NCI-H2171 (cell line): ENCODE data around the gene RAI1.
A peak's percentile ranks its signal among the peaks of the same experiment; 100 is the strongest.

ENCODE experiments used
- DNase-seq: peaks from one replicate; lab custom pipeline; 2025; lab: John Stamatoyannopoulos, UW

RAI1 gene

GRCh38 chr17:17700251-17700969, 19.2 kb downstream of the RAI1 start:
- DNase-seq, result no peak

GRCh38 chr17:17701112-17701511, 19.9 kb downstream of the RAI1 start:
- DNase-seq, result no peak

GRCh38 chr17:17701658-17702057, 20.4 kb downstream of the RAI1 start:
- no peak for DNase-seq

- peak; percentile 18 for DNase-seq
Observed at GRCh38 chr17:17702449-17703139, 21.3 kb downstream of the RAI1 start.

- DNase-seq, result no peak
Observed at GRCh38 chr17:17703140-17703919, 22.1 kb downstream of the RAI1 start.

GRCh38 chr17:17704931-17705330, 23.7 kb downstream of the RAI1 start:
- no peak for DNase-seq

GRCh38 chr17:17706140-17707060, 25.1 kb downstream of the RAI1 start:
- no peak for DNase-seq

GRCh38 chr17:17708295-17708694, 27.0 kb downstream of the RAI1 start:
- no peak for DNase-seq

- DNase-seq, result no peak
Observed at GRCh38 chr17:17708816-17709215, 27.6 kb downstream of the RAI1 start.

GRCh38 chr17:17709815-17710321, 28.6 kb downstream of the RAI1 start:
- no peak for DNase-seq

- no peak for DNase-seq
Observed at GRCh38 chr17:17710355-17710727, 29.1 kb downstream of the RAI1 start.

GRCh38 chr17:17710728-17711541, 29.7 kb downstream of the RAI1 start:
- DNase-seq, result no peak

GRCh38 chr17:17711641-17712162, 30.4 kb downstream of the RAI1 start:
- no peak for DNase-seq

GRCh38 chr17:17712268-17712924, 31.1 kb downstream of the RAI1 start:
- DNase-seq, result no peak

- no peak for DNase-seq
Observed at GRCh38 chr17:17713839-17714238, 32.6 kb downstream of the RAI1 start.

GRCh38 chr17:17714261-17714866, 33.1 kb downstream of the RAI1 start:
- DNase-seq, result no peak

GRCh38 chr17:17714879-17715278, 33.6 kb downstream of the RAI1 start:
- DNase-seq, result no peak

GRCh38 chr17:17716837-17717523, 35.7 kb downstream of the RAI1 start:
- no peak for DNase-seq

GRCh38 chr17:17718251-17718650, 37.0 kb downstream of the RAI1 start:
- DNase-seq, result no peak
